KBM-7 (cell line): ENCODE results near the gene CD81.
A peak's percentile ranks its signal among the peaks of the same experiment; 100 is the strongest.

Source experiments
- DNase-seq: peaks from one replicate; pipeline ENCODE4 v3.0.0-alpha.2; 2015
- in situ Hi-C: fragments of 300-500 bp; cut with MboI; formaldehyde crosslinking; loops from 2 replicates; pipeline ENCODE4 v1.14.3; 2020; ENCODE audit warnings: low sequenced_read_pairs, low pct_unique_long_range_greater_than_20kb, mixed read lengths

CD81 gene

DNA sequence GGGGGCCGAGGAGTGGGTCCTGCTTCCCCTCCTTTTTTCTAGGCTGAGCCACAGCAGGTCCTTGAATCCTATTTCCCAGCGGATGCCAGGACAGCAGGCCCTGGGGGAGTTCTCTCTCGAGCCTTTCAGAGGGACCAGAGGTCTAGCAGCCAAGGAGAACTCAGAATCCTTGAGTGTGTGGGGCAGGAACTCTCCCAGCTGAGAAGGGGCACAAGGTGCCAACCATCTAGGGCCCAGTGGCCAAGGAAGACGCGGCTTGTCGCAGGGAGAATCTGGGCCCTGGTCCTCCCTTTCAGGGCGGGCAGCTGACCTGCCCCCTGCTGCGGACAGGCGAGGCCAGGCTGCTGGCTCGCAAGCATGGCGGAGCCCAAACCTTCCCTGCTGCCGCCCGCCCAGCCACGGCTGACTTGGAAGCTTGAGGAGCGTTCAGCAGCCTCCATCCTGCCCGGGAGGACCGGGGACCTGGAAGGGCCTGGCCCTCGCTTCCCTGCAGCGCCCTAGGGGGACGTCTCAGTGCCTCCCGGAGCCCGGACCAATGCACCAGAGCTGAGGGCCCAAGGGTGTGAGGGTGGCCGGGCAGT lies 22.5 kb downstream of the CD81 start:
- in situ Hi-C loops = no loop called here
- no peak for DNase-seq

DNA sequence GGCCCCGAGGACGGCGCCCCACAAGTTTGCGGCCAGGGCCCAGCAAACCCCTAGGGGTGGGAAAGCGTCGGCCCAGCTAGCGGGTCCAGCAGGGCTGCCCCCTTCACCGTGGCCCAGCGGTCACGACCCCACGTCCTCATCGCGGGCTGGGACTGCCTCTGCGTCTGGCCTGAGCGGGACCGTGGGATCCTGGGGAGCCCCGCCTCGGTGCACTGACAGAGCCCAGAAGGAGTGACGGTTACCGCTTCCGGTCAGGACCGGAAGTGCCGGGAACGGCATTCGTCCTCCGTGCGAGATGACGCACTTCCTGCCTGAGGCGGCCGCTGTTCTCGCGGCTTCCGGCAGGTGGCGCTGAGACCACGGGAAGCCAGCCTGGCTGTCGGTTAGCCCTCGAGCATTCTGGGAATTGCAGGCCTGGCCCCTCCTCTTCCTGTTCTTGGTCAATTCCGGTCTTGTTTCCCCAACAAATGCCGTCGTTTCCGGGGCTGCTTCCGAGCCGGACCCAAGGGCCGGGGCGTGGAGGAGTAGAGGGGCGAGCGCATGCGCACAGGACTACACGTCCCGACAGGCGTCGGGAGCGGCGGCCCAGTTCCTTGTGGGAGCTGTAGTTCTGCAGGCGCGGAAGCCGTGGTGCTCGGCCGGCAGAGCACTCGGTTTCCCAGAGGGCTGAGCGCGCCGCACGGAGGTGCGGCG lies 23.1 kb downstream of the CD81 start, which contains the start of gene TSSC4:
TSS of gene TSSC4 (plus strand) at position 682 of the 693 bp plus-strand sequence. CDS start 1,884 bp downstream, outside the sequence.
- in situ Hi-C loops = no loop called here
- DNase-seq = peak; percentile 100

DNA sequence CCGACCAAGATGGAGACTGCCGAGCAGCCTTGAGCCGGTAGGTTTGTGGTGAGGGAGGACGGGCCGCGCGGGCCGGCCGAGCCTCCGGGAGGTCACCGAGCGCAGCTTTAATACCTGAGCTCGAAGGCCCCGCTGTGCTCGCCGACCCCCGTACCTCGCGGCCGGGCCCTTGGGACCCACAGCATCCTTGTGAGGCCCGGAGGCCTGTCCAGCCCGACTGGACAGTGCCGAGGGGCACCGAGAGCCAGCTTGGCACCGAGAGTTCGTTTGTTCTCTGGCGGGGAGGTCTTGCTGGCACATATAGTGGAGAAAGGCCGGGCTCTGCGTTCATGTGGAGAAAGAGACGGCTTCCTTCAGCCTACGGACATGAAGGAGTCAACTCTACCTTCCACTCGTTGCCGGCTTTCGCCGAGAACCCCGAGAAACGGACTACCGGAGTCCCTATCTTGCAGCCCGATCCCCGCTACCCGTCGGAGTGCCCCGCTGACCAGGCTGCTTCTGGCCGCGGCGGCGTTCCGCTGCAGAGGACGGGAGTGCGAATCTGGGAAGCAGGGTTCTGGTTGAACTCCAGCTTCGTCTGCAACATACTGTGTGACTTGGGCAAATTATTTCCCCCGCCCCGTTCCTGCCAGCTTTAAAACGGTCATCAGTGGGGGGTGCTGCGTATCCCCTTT lies 23.8 kb downstream of the CD81 start:
- in situ Hi-C loops = no loop called here
- DNase-seq = no peak

GRCh38 chr11:2401436-2401984 lies 24.4 kb downstream of the CD81 start:
- no peak for DNase-seq
- in situ Hi-C loops = no loop called here

- in situ Hi-C loops = no loop called here
- no peak for DNase-seq
Measured at GRCh38 chr11:2402106-2402505, 25.0 kb downstream of the CD81 start.

GRCh38 chr11:2402890-2403645 lies 26.0 kb downstream of the CD81 start:
- in situ Hi-C loops = no loop called here
- no peak for DNase-seq

DNA sequence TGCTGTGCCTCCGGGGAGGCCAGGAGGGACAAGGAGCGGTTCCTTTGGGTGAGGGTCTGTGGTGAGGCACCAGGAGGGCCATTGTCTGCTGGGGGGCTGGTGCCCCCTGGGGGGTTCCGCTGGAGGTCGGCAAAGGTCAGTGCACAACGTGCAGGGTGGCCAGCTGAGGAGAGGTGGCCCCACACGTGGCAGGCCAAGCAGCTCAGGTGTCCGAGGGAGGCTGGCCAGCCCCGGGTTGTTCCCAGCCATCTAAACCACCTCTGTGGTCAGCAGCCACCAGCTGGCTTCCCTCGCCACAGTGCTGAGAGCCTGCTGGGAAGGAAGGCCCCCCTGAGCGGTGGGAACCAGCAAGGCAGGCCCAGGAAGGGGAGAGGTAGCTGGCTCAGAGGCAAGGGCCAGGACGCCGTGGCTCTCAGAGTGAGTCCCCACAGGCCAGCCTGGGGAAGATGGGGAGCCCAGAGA lies 27.7 kb downstream of the CD81 start:
- no peak for DNase-seq
- in situ Hi-C loops = no loop called here

- no peak for DNase-seq
- in situ Hi-C loops = no loop called here
Measured at GRCh38 chr11:2406451-2406850, 29.3 kb downstream of the CD81 start.

DNA sequence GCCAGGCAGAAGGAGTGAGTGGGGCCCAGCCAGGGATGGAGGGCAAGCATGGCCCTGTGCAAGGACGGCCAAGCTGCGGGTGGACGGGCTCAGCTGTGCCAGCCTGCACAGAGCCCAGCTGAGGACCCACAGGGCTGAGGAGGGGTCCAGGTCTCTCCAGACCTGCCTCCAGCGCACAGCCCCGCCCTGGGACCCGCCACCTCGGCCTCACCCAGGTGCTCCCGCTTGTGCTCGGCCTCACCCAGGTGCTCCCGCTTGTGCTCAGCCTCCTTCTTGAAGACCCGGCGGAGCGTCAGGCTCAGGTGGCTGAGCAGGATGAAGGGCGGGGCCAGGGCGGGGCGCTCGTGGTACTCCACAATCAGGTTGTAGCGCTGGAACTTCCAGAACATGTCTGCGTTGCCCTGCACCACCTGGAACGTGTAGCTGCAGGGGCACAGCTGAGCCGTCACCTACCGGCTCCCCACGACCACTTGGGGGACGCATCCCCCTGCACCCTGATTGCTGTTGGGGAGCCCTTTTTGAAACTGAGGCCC lies 29.8 kb downstream of the CD81 start:
- DNase-seq = no peak
- in situ Hi-C loops = no loop called here

- no peak for DNase-seq
- in situ Hi-C loops = no loop called here
Measured at GRCh38 chr11:2408671-2409070, 31.6 kb downstream of the CD81 start.

DNA sequence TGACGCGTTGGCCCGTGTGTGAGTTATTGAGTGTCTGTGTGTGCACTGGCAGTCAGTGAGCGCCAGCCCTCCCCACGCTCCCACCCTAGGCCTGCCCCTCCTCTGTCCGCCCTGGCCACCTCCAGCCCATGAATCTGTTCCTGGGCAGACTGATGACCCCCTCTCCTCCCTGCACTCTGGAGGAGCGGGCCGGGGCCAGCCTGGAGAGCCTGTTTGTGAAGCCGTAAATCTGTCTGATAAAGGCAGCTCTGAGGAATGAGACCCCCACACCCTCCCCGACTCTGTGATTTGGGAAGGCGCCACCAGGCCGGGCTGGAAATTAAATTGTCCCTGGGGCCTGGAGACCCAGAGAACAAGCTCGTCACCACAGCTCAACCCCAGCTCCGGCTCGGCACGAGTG lies 32.0 kb downstream of the CD81 start:
- in situ Hi-C loops = no loop called here
- DNase-seq = no peak

DNA sequence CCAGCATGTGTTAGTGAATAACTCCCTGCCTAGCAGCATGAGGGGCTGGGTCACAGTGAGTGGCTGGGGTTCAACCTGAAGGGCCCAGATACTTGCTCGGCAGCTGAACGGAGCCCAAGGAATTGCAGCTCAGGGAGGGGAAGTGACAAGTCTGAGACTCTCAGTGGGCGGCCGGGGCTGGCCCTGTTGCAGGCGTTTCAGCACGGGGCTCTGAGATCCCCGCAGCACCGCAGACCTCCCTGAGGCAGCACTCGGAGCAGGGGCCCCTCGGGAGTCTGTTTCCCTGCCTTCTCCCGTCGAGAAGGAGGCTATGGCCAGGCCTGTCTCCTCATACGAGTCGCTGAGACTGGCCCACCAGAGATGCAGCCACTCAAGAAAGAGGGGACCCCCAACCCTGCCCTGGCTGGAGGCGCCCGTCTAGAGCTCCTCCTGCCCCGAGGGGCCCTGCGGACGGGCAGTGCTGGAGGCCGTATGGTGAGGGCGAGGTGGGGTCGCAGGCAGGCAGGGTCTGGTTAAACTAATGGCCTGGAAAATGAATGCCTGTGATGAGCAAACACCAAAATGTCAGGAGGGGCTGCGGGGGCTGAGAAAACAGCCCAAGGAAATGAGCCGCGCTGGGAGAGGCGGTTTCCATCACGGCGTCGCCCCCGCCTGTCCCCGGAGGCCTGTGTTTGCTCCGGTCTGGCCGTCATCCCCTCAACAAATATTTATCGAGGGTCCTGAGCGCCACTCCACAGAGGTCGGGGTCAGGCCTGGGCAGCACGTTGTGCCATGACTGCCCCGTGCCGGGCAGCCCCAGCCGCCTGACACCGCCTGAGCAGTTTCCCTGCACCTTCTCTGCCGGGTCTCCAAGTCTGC lies 32.7 kb downstream of the CD81 start:
- no peak for DNase-seq
- in situ Hi-C loops = loop anchor here (10.0 kb wide), 1 partner anchor 215 kb away; no protein-coding TSS in a partner anchor

GRCh38 chr11:2410616-2411015 lies 33.5 kb downstream of the CD81 start:
- no peak for DNase-seq
- in situ Hi-C loops = loop anchor here (10.0 kb wide), 1 partner anchor 216 kb away; no protein-coding TSS in a partner anchor

DNA sequence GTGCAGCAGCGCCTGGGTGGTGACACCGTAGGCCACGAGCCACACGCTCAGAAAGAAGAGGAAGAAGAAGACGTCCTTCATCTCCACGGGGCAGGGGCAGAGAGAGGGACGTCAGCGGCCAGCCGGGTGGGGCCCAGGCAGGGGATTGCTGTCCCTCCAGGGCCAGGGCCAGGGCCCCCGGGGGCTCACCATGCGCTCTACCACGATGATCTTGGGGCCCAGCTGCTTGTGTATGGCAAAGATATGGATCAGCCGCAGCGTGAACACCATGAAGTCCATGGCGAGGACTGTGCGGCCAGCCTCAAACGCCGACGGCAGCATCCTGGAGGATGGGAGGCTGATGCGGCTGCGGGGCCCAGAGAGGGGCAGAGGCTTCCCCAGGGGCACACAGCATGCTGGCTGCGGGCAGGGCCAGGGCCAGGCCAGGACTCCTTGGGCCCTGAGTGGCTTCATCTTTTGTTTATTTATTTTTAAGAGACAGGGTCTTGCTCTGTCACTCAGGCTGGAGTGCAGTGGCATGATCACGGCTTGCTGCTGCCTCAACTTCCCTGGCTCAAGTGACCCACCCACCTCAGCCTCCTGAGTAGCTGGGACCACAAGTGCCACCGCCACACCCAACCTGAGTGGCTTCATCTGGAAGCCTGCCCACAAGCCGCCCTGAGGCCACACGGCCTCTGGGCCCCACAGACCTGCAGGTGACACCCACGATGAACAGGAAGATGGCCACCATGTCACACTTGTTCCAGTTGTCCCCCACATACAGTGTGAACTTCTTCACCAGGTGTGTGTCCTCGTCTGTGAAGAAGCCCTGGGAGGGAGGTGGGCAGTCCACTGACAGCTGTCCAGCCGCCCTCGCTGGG lies 34.6 kb downstream of the CD81 start:
- DNase-seq = no peak
- in situ Hi-C loops = loop anchor here (10.0 kb wide), 1 partner anchor 217 kb away; no protein-coding TSS in a partner anchor

GRCh38 chr11:2412323-2412722 lies 35.2 kb downstream of the CD81 start:
- in situ Hi-C loops = loop anchor here (10.0 kb wide), 1 partner anchor 218 kb away; no protein-coding TSS in a partner anchor
- DNase-seq = no peak

DNA sequence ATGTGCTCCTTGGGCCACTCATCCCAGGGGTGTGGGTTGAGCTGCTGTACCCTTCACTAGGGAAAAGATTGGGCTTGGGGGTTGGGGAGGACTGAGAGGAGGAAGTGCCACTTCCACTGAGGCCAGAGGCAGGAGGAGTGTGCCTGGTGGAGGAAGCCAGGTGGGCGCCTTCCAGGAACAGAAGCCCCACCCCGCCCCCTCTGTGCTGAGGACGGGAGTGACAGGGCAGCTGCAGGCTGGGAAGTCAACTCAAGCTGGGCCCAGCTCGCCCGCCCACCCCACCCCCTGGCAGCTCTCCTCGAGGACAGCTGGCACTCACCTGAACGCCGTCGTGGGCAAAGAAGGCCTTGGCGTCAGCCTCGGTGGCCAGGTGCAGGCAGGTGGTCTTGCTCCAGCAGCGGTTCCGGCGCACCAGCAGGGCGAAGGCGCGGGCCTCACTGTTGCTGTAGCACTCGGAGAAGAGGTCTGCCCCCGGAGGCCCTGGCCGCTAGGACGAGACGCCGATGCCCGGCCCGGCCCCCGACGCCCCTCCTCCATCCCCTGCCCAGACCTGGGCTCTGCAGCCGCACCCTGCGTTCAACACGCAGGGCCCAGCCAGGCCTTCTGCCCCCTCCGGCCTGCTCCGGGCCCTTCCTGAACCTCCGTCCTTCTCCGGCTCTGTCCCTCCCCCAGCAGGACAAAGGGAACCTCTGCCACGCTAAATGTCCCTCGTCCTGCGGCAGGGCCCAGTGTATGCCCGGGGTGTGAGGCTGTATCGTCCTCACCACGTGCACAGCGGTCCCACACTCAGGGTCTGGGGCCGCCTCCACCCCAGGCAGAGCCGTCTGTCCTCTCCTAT lies 36.9 kb downstream of the CD81 start:
- no peak for DNase-seq
- in situ Hi-C loops = loop anchor here (10.0 kb wide), 1 partner anchor 219 kb away; no protein-coding TSS in a partner anchor
